Muscle of leg (tissue), 11 donors: ENCODE results near the gene SNTB2. TPM values are rescaled to one million over a fixed set of nuclear protein-coding genes. Genes with fewer than 3 reads are reported as not detected.
A peak's percentile ranks its signal among the peaks of the same experiment; 100 is the strongest.

Experiments used
- DNase-seq: peaks from one replicate; pipeline ENCODE4 v3.0.0; 2013
- H3K27ac ChIP-seq: one replicate; pipeline ENCODE4 v1.5.1; 2013; ENCODE audit warnings: mild to moderate bottlenecking, low read length, control low read depth
- H3K27me3 ChIP-seq: one replicate; pipeline ENCODE4 v1.6.1; 2013; ENCODE audit warnings: low read length; ENCODE audit not compliant: control insufficient read depth, insufficient read depth
- H3K36me3 ChIP-seq: one replicate; pipeline ENCODE4 v1.6.1; 2013; ENCODE audit warnings: low read length; ENCODE audit not compliant: control insufficient read depth, insufficient read depth
- H3K4me1 ChIP-seq: one replicate; pipeline ENCODE4 v1.6.1; 2013; ENCODE audit warnings: low read length; ENCODE audit not compliant: control insufficient read depth, insufficient read depth
- H3K4me3 ChIP-seq: one replicate; pipeline ENCODE4 v1.5.1; 2013; ENCODE audit warnings: low read length, control low read depth
- H3K9me3 ChIP-seq: replicated peaks from 2 replicates; pipeline ENCODE4 v1.6.1; 2013; ENCODE audit warnings: low read depth, low read length; ENCODE audit not compliant: control insufficient read depth
- WGBS: methylation state at CpG from one replicate; pipeline ENCODE4 v1.1.5; 2013; ENCODE audit warnings: missing lambda C conversion rate; ENCODE audit not compliant: insufficient coverage; 5-methylcytosine and 5-hydroxymethylcytosine counted together
- polyA plus RNA-seq, 8 donors: library from polyadenylated mRNA; unstranded; fragments of 120-200 nt; gene quantifications; one replicate each; pipeline versions ENCODE4 v1.2.1 to v1.2.3, GENCODE V29; 2013; ENCODE audit warnings: inconsistent platforms in 1 of 8, low replicate concordance in 1 of 8; ENCODE audit not compliant: insufficient read length in 8 of 8, insufficient read depth in 1 of 8
- total RNA-seq: library from RNA; stranded (reverse); fragments of 120-200 nt; gene quantifications from one replicate; pipeline ENCODE4 v1.2.4, GENCODE V29; 2013

SNTB2 gene
- total and polyA plus RNA-seq, 9 donors = 10.4 to 21.2 (median 14.3) TPM

- H3K4me1 ChIP-seq = no peaks in the 10 kb centered on the region
- no CpG with 5 or more reads among the region's 1 CpG for WGBS
- H3K9me3 ChIP-seq = no peaks in the 10 kb centered on the region
- H3K4me3 ChIP-seq = no peak overlapping the region
- H3K27ac ChIP-seq = no peak overlapping the region
- H3K36me3 ChIP-seq = no peaks in the 10 kb centered on the region
- no peaks in the 10 kb centered on the region for H3K27me3 ChIP-seq
- DNase-seq = no peak
Measured at GRCh38 chr16:69219279-69219678, 32.3 kb downstream of the SNTB2 start.

GRCh38 chr16:69223882-69224281 is 36.9 kb downstream of the SNTB2 start:
- no peak overlapping the region for H3K4me3 ChIP-seq
- no peaks in the 10 kb centered on the region for H3K36me3 ChIP-seq
- H3K27ac ChIP-seq = peak overlapping the region; percentile 21
- no peaks in the 10 kb centered on the region for H3K9me3 ChIP-seq
- no peaks in the 10 kb centered on the region for H3K27me3 ChIP-seq
- no peak for DNase-seq
- no peaks in the 10 kb centered on the region for H3K4me1 ChIP-seq
- WGBS = 80% methylated on average over 3 of the region's 6 CpGs

- Histone ChIP-seq H3K4me3 (no peak overlapping the region), H3K27ac (peak overlapping the region; percentile 21), H3K27me3 (no peaks in the 10 kb centered on the region), H3K36me3 (no peaks in the 10 kb centered on the region), H3K9me3 (no peaks in the 10 kb centered on the region), H3K4me1 (no peaks in the 10 kb centered on the region)
- DNase-seq = peak; percentile 50
- WGBS = no CpG with 5 or more reads among the region's 7 CpGs
Measured at GRCh38 chr16:69225121-69225520, 38.2 kb downstream of the SNTB2 start.

GRCh38 chr16:69233124-69233523 is 46.2 kb downstream of the SNTB2 start:
- H3K9me3 ChIP-seq = no peaks in the 10 kb centered on the region
- no peak overlapping the region for H3K4me3 ChIP-seq
- H3K4me1 ChIP-seq = no peaks in the 10 kb centered on the region
- no peaks in the 10 kb centered on the region for H3K27me3 ChIP-seq
- DNase-seq = no peak
- H3K27ac ChIP-seq = no peak overlapping the region
- H3K36me3 ChIP-seq = no peaks in the 10 kb centered on the region

- H3K4me1 ChIP-seq = no peaks in the 10 kb centered on the region
- 83% methylated on average over 1 of the region's 3 CpGs for WGBS
- no peak for DNase-seq
- H3K4me3 ChIP-seq = no peak overlapping the region
- no peaks in the 10 kb centered on the region for H3K36me3 ChIP-seq
- H3K27me3 ChIP-seq = no peaks in the 10 kb centered on the region
- H3K27ac ChIP-seq = no peak overlapping the region
- no peaks in the 10 kb centered on the region for H3K9me3 ChIP-seq
Measured at GRCh38 chr16:69234460-69234859, 47.5 kb downstream of the SNTB2 start.

GRCh38 chr16:69236319-69236718 is 49.4 kb downstream of the SNTB2 start:
- no peak for DNase-seq
- no peaks in the 10 kb centered on the region for H3K36me3 ChIP-seq
- no peak overlapping the region for H3K27ac ChIP-seq
- H3K9me3 ChIP-seq = no peaks in the 10 kb centered on the region
- no peaks in the 10 kb centered on the region for H3K27me3 ChIP-seq
- H3K4me3 ChIP-seq = no peak overlapping the region
- H3K4me1 ChIP-seq = peaks cover 2% of the 10 kb centered on the region

GRCh38 chr16:69237296-69237695 is 50.3 kb downstream of the SNTB2 start:
- DNase-seq = peak; percentile 30
- Histone ChIP-seq H3K27me3 (no peaks in the 10 kb centered on the region), H3K4me3 (no peak overlapping the region), H3K9me3 (no peaks in the 10 kb centered on the region), H3K4me1 (peaks cover 5% of the 10 kb centered on the region), H3K36me3 (no peaks in the 10 kb centered on the region), H3K27ac (no peak overlapping the region)
- 64% methylated on average over 1 of the region's 3 CpGs for WGBS

GRCh38 chr16:69239851-69240250 is 52.9 kb downstream of the SNTB2 start:
- Histone ChIP-seq H3K27me3 (no peaks in the 10 kb centered on the region), H3K4me3 (no peak overlapping the region), H3K36me3 (no peaks in the 10 kb centered on the region), H3K27ac (no peak overlapping the region), H3K4me1 (peaks cover 8% of the 10 kb centered on the region), H3K9me3 (no peaks in the 10 kb centered on the region)
- no CpG with 5 or more reads among the region's 1 CpG for WGBS
- peak; percentile 74 for DNase-seq

- no CpG with 5 or more reads among the region's 2 CpGs for WGBS
- Histone ChIP-seq H3K36me3 (no peaks in the 10 kb centered on the region), H3K4me1 (peaks cover 8% of the 10 kb centered on the region), H3K27ac (no peak overlapping the region), H3K27me3 (no peaks in the 10 kb centered on the region), H3K4me3 (no peak overlapping the region), H3K9me3 (no peaks in the 10 kb centered on the region)
- peak; percentile 22 for DNase-seq
Measured at GRCh38 chr16:69240331-69240730, 53.4 kb downstream of the SNTB2 start.

GRCh38 chr16:69241926-69242325 is 55.0 kb downstream of the SNTB2 start:
- Histone ChIP-seq H3K4me3 (no peak overlapping the region), H3K9me3 (no peaks in the 10 kb centered on the region), H3K27me3 (no peaks in the 10 kb centered on the region), H3K36me3 (peaks cover 4% of the 10 kb centered on the region), H3K27ac (no peak overlapping the region), H3K4me1 (peaks cover 8% of the 10 kb centered on the region)
- WGBS = 43% methylated on average over 3 of the region's 4 CpGs
- DNase-seq = peak; percentile 54

GRCh38 chr16:69243479-69243878 is 56.5 kb downstream of the SNTB2 start:
- no CpG with 5 or more reads among the region's 2 CpGs for WGBS
- Histone ChIP-seq H3K4me3 (no peak overlapping the region), H3K27me3 (no peaks in the 10 kb centered on the region), H3K36me3 (peaks cover 8% of the 10 kb centered on the region), H3K9me3 (no peaks in the 10 kb centered on the region), H3K27ac (no peak overlapping the region), H3K4me1 (peaks cover 8% of the 10 kb centered on the region)
- peak; percentile 87 for DNase-seq
